ENCODE measurements around the gene VCP. TPM values are rescaled to one million over a fixed set of nuclear protein-coding genes. Genes with fewer than 3 reads are reported as not detected.

VCP gene
- total and polyA plus RNA-seq, 2 donors from 2014 or later: 118 to 167 TPM

GRCh38 chr9:35033101-35033500 is 39.3 kb downstream of the VCP start:
- no peaks in the 10 kb centered on the region for H3K36me3 ChIP-seq (ENCODE audit: control insufficient read depth in 2 of 3, insufficient read depth in 3 of 3, low read length in 3 of 3)
- H3K27ac ChIP-seq (ENCODE audit: low read depth in 2 of 2, low read length in 2 of 2): no peak overlapping the region
- H3K9ac ChIP-seq (ENCODE audit: low read length in 3 of 3): no peak overlapping the region
- FAIRE-seq (no peak), DNase-seq (no peak)
- no peaks in the 10 kb centered on the region for H3K9me3 ChIP-seq (ENCODE audit: control insufficient read depth in 2 of 3, insufficient read depth in 1 of 3, low read length in 3 of 3)
- H3K4me3 ChIP-seq (ENCODE audit: low read length in 3 of 3): no peak overlapping the region
- H3K4me1 ChIP-seq (ENCODE audit: control insufficient read depth in 2 of 3, insufficient read depth in 2 of 3, low read depth in 1 of 3, low read length in 3 of 3): peaks cover 0 to 2% (median 0%) of the 10 kb centered on the region in 3 donors
- no peaks in the 10 kb centered on the region for H3K27me3 ChIP-seq (ENCODE audit: control insufficient read depth, insufficient read depth, low read length)
- intact Hi-C loops (cut with DNase I): no loop called here
- TF ChIP-seq CTCF (IDR thresholded peaks at IDR 0.05; ENCODE audit: borderline replicate concordance, extremely low read depth, insufficient read depth): no peak

GRCh38 chr9:35029852-35030251 is 42.6 kb downstream of the VCP start:
- Histone ChIP-seq H3K4me1 (ENCODE audit: control insufficient read depth in 2 of 3, insufficient read depth in 2 of 3, low read depth in 1 of 3, low read length in 3 of 3) (no peaks in the 10 kb centered on the region), H3K36me3 (ENCODE audit: control insufficient read depth in 2 of 3, insufficient read depth in 3 of 3, low read length in 3 of 3) (no peaks in the 10 kb centered on the region), H3K27ac (ENCODE audit: low read depth in 2 of 2, low read length in 2 of 2) (no peak overlapping the region), H3K27me3 (ENCODE audit: control insufficient read depth, insufficient read depth, low read length) (no peaks in the 10 kb centered on the region), H3K9me3 (ENCODE audit: control insufficient read depth in 2 of 3, insufficient read depth in 1 of 3, low read length in 3 of 3) (no peaks in the 10 kb centered on the region), H3K9ac (ENCODE audit: low read length in 3 of 3) (no peak overlapping the region), H3K4me3 (ENCODE audit: low read length in 3 of 3) (no peak overlapping the region)
- intact Hi-C loops (cut with DNase I): no loop called here
- DNase-seq (no peak), FAIRE-seq (no peak)
- no peak for TF ChIP-seq CTCF (IDR thresholded peaks at IDR 0.05; ENCODE audit: borderline replicate concordance, extremely low read depth, insufficient read depth)

GRCh38 chr9:35029241-35029640 is 43.2 kb downstream of the VCP start:
- TF ChIP-seq CTCF (IDR thresholded peaks at IDR 0.05; ENCODE audit: borderline replicate concordance, extremely low read depth, insufficient read depth): no peak
- no peak for FAIRE-seq

GRCh38 chr9:35028341-35028740 is 44.1 kb downstream of the VCP start:
- Histone ChIP-seq H3K9ac (ENCODE audit: low read length in 3 of 3) (no peak overlapping the region), H3K4me3 (ENCODE audit: low read length in 3 of 3) (no peak overlapping the region), H3K27me3 (ENCODE audit: control insufficient read depth, insufficient read depth, low read length) (no peaks in the 10 kb centered on the region), H3K36me3 (ENCODE audit: control insufficient read depth in 2 of 3, insufficient read depth in 3 of 3, low read length in 3 of 3) (peaks cover 0 to 3% (median 0%) of the 10 kb centered on the region in 3 donors), H3K27ac (ENCODE audit: low read depth in 2 of 2, low read length in 2 of 2) (no peak overlapping the region), H3K4me1 (ENCODE audit: control insufficient read depth in 2 of 3, insufficient read depth in 2 of 3, low read depth in 1 of 3, low read length in 3 of 3) (no peaks in the 10 kb centered on the region), H3K9me3 (ENCODE audit: control insufficient read depth in 2 of 3, insufficient read depth in 1 of 3, low read length in 3 of 3) (no peaks in the 10 kb centered on the region)
- intact Hi-C loops (cut with DNase I): no loop called here
- DNase-seq: no peak
- no peak for TF ChIP-seq CTCF (IDR thresholded peaks at IDR 0.05; ENCODE audit: borderline replicate concordance, extremely low read depth, insufficient read depth)
- FAIRE-seq: no peak

More at GRCh38 chr9:35029241-35029640, 43.2 kb downstream of the VCP start:
- H3K27me3 ChIP-seq (ENCODE audit: control insufficient read depth, insufficient read depth, low read length): no peaks in the 10 kb centered on the region
- intact Hi-C loops (cut with DNase I): no loop called here
- H3K4me3 ChIP-seq (ENCODE audit: low read length in 3 of 3): no peak overlapping the region
- H3K27ac ChIP-seq (ENCODE audit: low read depth in 2 of 2, low read length in 2 of 2): no peak overlapping the region
- H3K9ac ChIP-seq (ENCODE audit: low read length in 3 of 3): no peak overlapping the region
- DNase-seq: no peak
- H3K4me1 ChIP-seq (ENCODE audit: control insufficient read depth in 2 of 3, insufficient read depth in 2 of 3, low read depth in 1 of 3, low read length in 3 of 3): no peaks in the 10 kb centered on the region
- H3K9me3 ChIP-seq (ENCODE audit: control insufficient read depth in 2 of 3, insufficient read depth in 1 of 3, low read length in 3 of 3): no peaks in the 10 kb centered on the region
- no peaks in the 10 kb centered on the region for H3K36me3 ChIP-seq (ENCODE audit: control insufficient read depth in 2 of 3, insufficient read depth in 3 of 3, low read length in 3 of 3)
